Natural killer cell treated with Interleukin-12 subunit alpha and Interleukin-12 subunit beta and Interleukin-15 and Interleukin-18, amount 100 ng/mL, for 72 hours (primary cell): ENCODE results near the gene UBL5. TPM values are rescaled to one million over a fixed set of nuclear protein-coding genes. Genes with fewer than 3 reads are reported as not detected.
A peak's percentile ranks its signal among the peaks of the same experiment; 100 is the strongest.
"Not testable (repeated sequence)": the region's sequence is repeated elsewhere in the genome, so short reads cannot be mapped to it uniquely, and the experiment has no call there.

Experiments
- ATAC-seq, 2 donors: fragments of 150-1000 bp; cut with Tn5 transposase in 1 of 2; sonication (Bioruptor Pico), chemical (Tn5 transposase) in 1 of 2; 2 replicates each; pipeline ENCODE4 v1.10.0; 2021
- DNase-seq: peaks from one replicate; pipeline ENCODE4 v3.0.0; 2022; ENCODE audit warnings: low spot score
- H3K27ac Mint-ChIP-seq, 2 donors: 1 replicate in 1 of 2; 2 replicates in 1 of 2; pipeline ENCODE4 v1.8.0; 2022; ENCODE audit warnings: mixed read lengths in 2 of 2, mild to moderate bottlenecking in 1 of 2, moderate library complexity in 1 of 2
- H3K27me3 Mint-ChIP-seq, 2 donors: 1 replicate in 1 of 2; 2 replicates in 1 of 2; pipeline ENCODE4 v1.8.0; 2022; ENCODE audit warnings: mixed read lengths in 2 of 2
- H3K36me3 Mint-ChIP-seq: one replicate; pipeline ENCODE4 v1.8.0; 2022; ENCODE audit warnings: mixed read lengths
- H3K4me1 Mint-ChIP-seq, 2 donors: 1 replicate in 1 of 2; 2 replicates in 1 of 2; pipeline ENCODE4 v1.8.0; 2022; ENCODE audit warnings: low read depth in 2 of 2, mixed read lengths in 2 of 2, mild to moderate bottlenecking in 1 of 2
- H3K4me3 Mint-ChIP-seq: one replicate; pipeline ENCODE4 v1.8.0; 2022; ENCODE audit warnings: mixed read lengths
- H3K9me3 Mint-ChIP-seq: 2 replicates; pipeline ENCODE4 v1.8.0; 2022; ENCODE audit warnings: mixed read lengths
- total RNA-seq, 2 donors: library from RNA; stranded (reverse); gene quantifications; one replicate each; pipeline ENCODE4 v1.2.3, GENCODE V29; 2022

UBL5 gene
- total RNA-seq, 2 donors from 2014 or later: 260 to 346 TPM

GRCh38 chr19:9828551-9829063 is 889 bp downstream of the UBL5 start:
- H3K36me3 Mint-ChIP-seq: no peaks in the 10 kb centered on the region
- peak overlapping the region; percentile 96 for H3K4me3 Mint-ChIP-seq
- DNase-seq (no peak), ATAC-seq (no peak)
- no peaks in the 10 kb centered on the region for H3K9me3 Mint-ChIP-seq
- peaks cover 11 to 22% of the 10 kb centered on the region in 2 donors for H3K4me1 Mint-ChIP-seq
- no peaks in the 10 kb centered on the region for H3K27me3 Mint-ChIP-seq
- H3K27ac Mint-ChIP-seq: peak overlapping the region; percentile 81 to 93

GRCh38 chr19:9834307-9834725 is 6.6 kb downstream of the UBL5 start:
- DNase-seq (no peak), ATAC-seq (no peak)
- Mint-ChIP-seq H3K27ac (peak overlapping the region; percentile 45 to 68), H3K4me1 (peaks cover 12 to 15% of the 10 kb centered on the region in 2 donors), H3K9me3 (no peaks in the 10 kb centered on the region), H3K4me3 (peak overlapping the region; percentile 74), H3K27me3 (no peaks in the 10 kb centered on the region), H3K36me3 (no peaks in the 10 kb centered on the region)

GRCh38 chr19:9834726-9835506 is 7.2 kb downstream of the UBL5 start, which contains the start of gene PIN1:
TSS of gene PIN1 (plus strand) at chr19:9835318. CDS start at chr19:9835345, 27 bp downstream.
- H3K27ac Mint-ChIP-seq: peak within 1 kb of the TSS; percentile 45 to 75

GRCh38 chr19:9835507-9835949 is 7.8 kb downstream of the UBL5 start:
- no peak for DNase-seq

More at GRCh38 chr19:9834726-9835506, 7.2 kb downstream of the UBL5 start, which contains the start of gene PIN1:
- ATAC-seq (peak; percentile 98 to 99), DNase-seq (peak; percentile 99)
- Mint-ChIP-seq H3K27me3 (no peaks in the 10 kb centered on the region), H3K4me3 (peak within 1 kb of the TSS; percentile 88), H3K4me1 (peaks cover 12 to 15% of the 10 kb centered on the region in 2 donors), H3K9me3 (no peaks in the 10 kb centered on the region), H3K36me3 (no peaks in the 10 kb centered on the region)

GRCh38 chr19:9836021-9836420 is 8.3 kb downstream of the UBL5 start:
- DNase-seq (no peak), ATAC-seq (no peak)
- H3K36me3 Mint-ChIP-seq: no peaks in the 10 kb centered on the region
- H3K4me3 Mint-ChIP-seq: peak overlapping the region; percentile 88
- H3K27ac Mint-ChIP-seq: peak overlapping the region; percentile 35 to 75
- H3K4me1 Mint-ChIP-seq: peaks cover 12 to 15% of the 10 kb centered on the region in 2 donors
- H3K27me3 Mint-ChIP-seq: no peaks in the 10 kb centered on the region
- no peaks in the 10 kb centered on the region for H3K9me3 Mint-ChIP-seq

More at GRCh38 chr19:9835507-9835949, 7.8 kb downstream of the UBL5 start:
- ATAC-seq: peak in 1 of 2 donors; percentile 0
- Mint-ChIP-seq H3K4me3 (peak overlapping the region; percentile 88), H3K27ac (peak overlapping the region; percentile 35 to 75), H3K4me1 (peaks cover 12 to 15% of the 10 kb centered on the region in 2 donors), H3K9me3 (no peaks in the 10 kb centered on the region), H3K27me3 (no peaks in the 10 kb centered on the region), H3K36me3 (no peaks in the 10 kb centered on the region)

- no peak overlapping the region for H3K4me3 Mint-ChIP-seq
- H3K4me1 Mint-ChIP-seq: peaks cover 12 to 24% of the 10 kb centered on the region in 2 donors
- no peak for DNase-seq
- no peaks in the 10 kb centered on the region for H3K27me3 Mint-ChIP-seq
- no peaks in the 10 kb centered on the region for H3K9me3 Mint-ChIP-seq
- no peak overlapping the region for H3K27ac Mint-ChIP-seq
- no peaks in the 10 kb centered on the region for H3K36me3 Mint-ChIP-seq
- ATAC-seq: no peak
Measured at GRCh38 chr19:9838324-9838723, 10.6 kb downstream of the UBL5 start.

- DNase-seq (no peak), ATAC-seq (no peak)
- no peaks in the 10 kb centered on the region for H3K9me3 Mint-ChIP-seq
- H3K36me3 Mint-ChIP-seq: no peaks in the 10 kb centered on the region
- H3K27ac Mint-ChIP-seq: no peak overlapping the region
- H3K27me3 Mint-ChIP-seq: no peaks in the 10 kb centered on the region
- peaks cover 12 to 24% of the 10 kb centered on the region in 2 donors for H3K4me1 Mint-ChIP-seq
- H3K4me3 Mint-ChIP-seq: no peak overlapping the region
Measured at GRCh38 chr19:9839415-9839814, 11.7 kb downstream of the UBL5 start.

- ATAC-seq: no peak
- Mint-ChIP-seq H3K27ac (no peak overlapping the region), H3K27me3 (no peaks in the 10 kb centered on the region), H3K4me1 (peaks cover 0 to 31% of the 10 kb centered on the region in 2 donors), H3K4me3 (no peak overlapping the region), H3K36me3 (no peaks in the 10 kb centered on the region), H3K9me3 (no peaks in the 10 kb centered on the region)
- no peak for DNase-seq
Measured at GRCh38 chr19:9842834-9843625, 15.3 kb downstream of the UBL5 start.

GRCh38 chr19:9843626-9844273 is 16.0 kb downstream of the UBL5 start:
- H3K27ac Mint-ChIP-seq, H3K36me3 Mint-ChIP-seq, ATAC-seq, H3K9me3 Mint-ChIP-seq, DNase-seq, H3K4me3 Mint-ChIP-seq, H3K27me3 Mint-ChIP-seq: not testable (repeated sequence)
- H3K4me1 Mint-ChIP-seq: peaks cover 0 to 31% of the 10 kb centered on the region in 2 donors

GRCh38 chr19:9847087-9847671 is 19.5 kb downstream of the UBL5 start:
- no peaks in the 10 kb centered on the region for H3K9me3 Mint-ChIP-seq
- no peaks in the 10 kb centered on the region for H3K36me3 Mint-ChIP-seq
- no peaks in the 10 kb centered on the region for H3K27me3 Mint-ChIP-seq
- no peak for DNase-seq
- H3K4me1 Mint-ChIP-seq: peaks cover 0 to 20% of the 10 kb centered on the region in 2 donors
- no peak overlapping the region for H3K4me3 Mint-ChIP-seq
- H3K27ac Mint-ChIP-seq: no peak overlapping the region
- ATAC-seq: peak in 1 of 2 donors; percentile 32

- peak; percentile 19 to 26 for ATAC-seq
- Mint-ChIP-seq H3K4me1 (peaks cover 0 to 20% of the 10 kb centered on the region in 2 donors), H3K4me3 (no peak overlapping the region), H3K27me3 (no peaks in the 10 kb centered on the region), H3K36me3 (no peaks in the 10 kb centered on the region), H3K27ac (no peak overlapping the region), H3K9me3 (no peaks in the 10 kb centered on the region)
- no peak for DNase-seq
Measured at GRCh38 chr19:9848060-9848459, 20.3 kb downstream of the UBL5 start.

- DNase-seq (no peak), ATAC-seq (no peak)
- Mint-ChIP-seq H3K4me3 (no peak overlapping the region), H3K27me3 (no peaks in the 10 kb centered on the region), H3K36me3 (no peaks in the 10 kb centered on the region), H3K27ac (no peak overlapping the region), H3K9me3 (no peaks in the 10 kb centered on the region), H3K4me1 (peaks cover 0 to 21% of the 10 kb centered on the region in 2 donors)
Measured at GRCh38 chr19:9848762-9849161, 21.0 kb downstream of the UBL5 start.

- Mint-ChIP-seq H3K27ac (no peak overlapping the region), H3K27me3 (no peaks in the 10 kb centered on the region), H3K4me1 (peaks cover 0 to 19% of the 10 kb centered on the region in 2 donors), H3K4me3 (no peak overlapping the region), H3K36me3 (no peaks in the 10 kb centered on the region), H3K9me3 (no peaks in the 10 kb centered on the region)
- DNase-seq: no peak
- no peak for ATAC-seq
Measured at GRCh38 chr19:9849791-9850190, 22.1 kb downstream of the UBL5 start.
